Body of pancreas (tissue), 4 donors: ENCODE results near the gene HSPA12B. TPM values are rescaled to one million over a fixed set of nuclear protein-coding genes. Genes with fewer than 3 reads are reported as not detected.
"Not testable (repeated sequence)": the region's sequence is repeated elsewhere in the genome, so short reads cannot be mapped to it uniquely, and the experiment has no call there.

Experiments used
- ATAC-seq: fragments of 150-250 bp; one replicate; pipeline ENCODE4 v1.9.1; 2016
- DNase-seq, 4 donors: peaks; one replicate each; pipeline ENCODE4 v3.0.0-alpha.2; 2019
- H3K27ac ChIP-seq, 4 donors: fragments of 200-600 bp; sonication (generic); 1 replicate in 3 of 4; 2 replicates in 1 of 4; pipeline versions ENCODE4 v1.5.1 to v1.6.1; 2016 to 2019; ENCODE audit warnings: mild to moderate bottlenecking in 1 of 4, mixed read lengths in 1 of 4, moderate library complexity in 1 of 4
- H3K27me3 ChIP-seq, 2 donors: fragments of 200-600 bp; sonication (generic); one replicate each; pipeline ENCODE4 v1.6.0; 2016; ENCODE audit warnings: mild to moderate bottlenecking in 1 of 2
- H3K36me3 ChIP-seq, 2 donors: fragments of 200-600 bp; sonication (generic); replicated peaks in 1 of 2; 2 replicates each; pipeline ENCODE4 v1.5.1; 2016; ENCODE audit warnings: low read depth in 2 of 2; ENCODE audit not compliant: insufficient read depth in 1 of 2
- H3K4me1 ChIP-seq: fragments of 200-600 bp; sonication (generic); one replicate; pipeline ENCODE4 v1.6.0; 2016
- H3K4me3 ChIP-seq, 2 donors: fragments of 200-600 bp; sonication (generic); 1 replicate in 1 of 2; 2 replicates in 1 of 2; pipeline ENCODE4 v1.5.1; 2016 to 2019
- H3K9me3 ChIP-seq, 3 donors: fragments of 200-600 bp; sonication (generic); 1 replicate in 2 of 3; 2 replicates in 1 of 3; pipeline ENCODE4 v1.5.1; 2016
- CTCF ChIP-seq, 7 experiments: fragments of 450-650 bp in 4 of 7; fragments of 200-600 bp in 3 of 7; sonication (generic) in 3 of 7; IDR thresholded peaks; one replicate each; pipeline ENCODE4 v1.5.1; 2016 to 2019; ENCODE audit warnings: antibody characterized with exemption in 7 of 7
- POLR2A ChIP-seq, 3 donors: fragments of 450-650 bp; IDR thresholded peaks; one replicate each; pipeline ENCODE4 v1.6.1; 2016; ENCODE audit warnings: antibody characterized with exemption in 3 of 3, mild to moderate bottlenecking in 2 of 3
- WGBS, 2 donors: methylation state at CpG; one replicate each; pipeline ENCODE4 v1.1.5; 2017; 5-methylcytosine and 5-hydroxymethylcytosine counted together
- intact Hi-C: fragments of 100-400 bp; cut with DNase I; formaldehyde crosslinking; loops from one replicate; pipeline ENCODE4 v1.15.1; 2023
- total RNA-seq, 2 donors: library from RNA; depleted of rRNA; stranded (reverse); fragments of >200 nt; gene quantifications; one replicate each; pipeline ENCODE4 v1.1.0, GENCODE V29; 2016

HSPA12B gene
- total RNA-seq, 2 donors from 2014 or later, result 3.3 to 4.4 TPM

- peak; percentile 89 to 93 (median 91) for DNase-seq
- H3K4me3 ChIP-seq, result peak within 1 kb of the TSS; percentile 35 to 38
- H3K36me3 ChIP-seq, result no peaks in the 10 kb centered on the region
- H3K9me3 ChIP-seq, result no peaks in the 10 kb centered on the region
- WGBS, 2 donors, result 1% methylated on average over 25 to 37 of the region's 70 CpGs
- H3K27me3 ChIP-seq, result no peaks in the 10 kb centered on the region
- ATAC-seq, result peak; percentile 94
- intact Hi-C loops, result loop anchor here (5.0 to 10.0 kb wide), 2 partner anchors 36 to 68 kb away; partner anchors contain the start of gene AP5S1
- TF ChIP-seq POLR2A (IDR thresholded peaks at IDR 0.05), result no peak
- TF ChIP-seq CTCF (IDR thresholded peaks at IDR 0.05), result peak; percentile 64 to 94 (median 90)
- H3K4me1 ChIP-seq, result peaks cover 49% of the 10 kb centered on the region
- peak within 1 kb of the TSS; percentile 59 to 85 (median 68) for H3K27ac ChIP-seq
Observed at GRCh38 chr20:3786665-3787323, 54.3 kb downstream of the HSPA12B start, which contains the start of gene CENPB. Gene CENPB (minus strand): TSS chr20:3786740. CDS start chr20:3786483, 257 bp downstream.

GRCh38 chr20:3787324-3788014 lies 55.0 kb downstream of the HSPA12B start:
- H3K4me1 ChIP-seq, result peaks cover 44% of the 10 kb centered on the region
- H3K27me3 ChIP-seq, result no peaks in the 10 kb centered on the region
- H3K27ac ChIP-seq, result peak overlapping the region in 2 of 4 donors; percentile 10 to 58
- 59% methylated on average over 5 of the region's 5 CpGs for WGBS, 2 donors
- no peak for TF ChIP-seq POLR2A (IDR thresholded peaks at IDR 0.05)
- TF ChIP-seq CTCF (IDR thresholded peaks at IDR 0.05), result no peak
- ATAC-seq (no peak), DNase-seq (no peak)
- H3K4me3 ChIP-seq, result no peak overlapping the region
- H3K9me3 ChIP-seq, result no peaks in the 10 kb centered on the region
- intact Hi-C loops, result loop anchor here (5.0 to 10.0 kb wide), 2 partner anchors 35 to 67 kb away; partner anchors contain the start of gene AP5S1
- no peaks in the 10 kb centered on the region for H3K36me3 ChIP-seq

- intact Hi-C loops, result loop anchor here (5.0 to 10.0 kb wide), 2 partner anchors 34 to 66 kb away; partner anchors contain the start of gene AP5S1
- TF ChIP-seq POLR2A (IDR thresholded peaks at IDR 0.05), result no peak
- TF ChIP-seq CTCF (IDR thresholded peaks at IDR 0.05), result no peak
- no peak overlapping the region for H3K4me3 ChIP-seq
- ATAC-seq, result no peak
- no peaks in the 10 kb centered on the region for H3K9me3 ChIP-seq
- no peaks in the 10 kb centered on the region for H3K27me3 ChIP-seq
- H3K4me1 ChIP-seq, result peaks cover 32% of the 10 kb centered on the region
- H3K36me3 ChIP-seq, result no peaks in the 10 kb centered on the region
- WGBS, 2 donors, result 52 to 55% methylated on average over 4 of the region's 4 CpGs
- DNase-seq, result no peak
- H3K27ac ChIP-seq, result no peak overlapping the region
Observed at GRCh38 chr20:3788685-3789155, 56.2 kb downstream of the HSPA12B start.

GRCh38 chr20:3789201-3789600 lies 56.7 kb downstream of the HSPA12B start:
- H3K4me3 ChIP-seq, DNase-seq: not testable (repeated sequence)

GRCh38 chr20:3794168-3794567 lies 61.7 kb downstream of the HSPA12B start:
- H3K36me3 ChIP-seq, ATAC-seq, H3K27ac ChIP-seq, H3K27me3 ChIP-seq, intact Hi-C loops, H3K9me3 ChIP-seq, H3K4me3 ChIP-seq, DNase-seq: not testable (repeated sequence)
- 50 to 100% methylated on average over 1 of the region's 3 CpGs for WGBS, 2 donors
- H3K4me1 ChIP-seq, result peaks cover 21% of the 10 kb centered on the region

More at GRCh38 chr20:3789201-3789600, 56.7 kb downstream of the HSPA12B start:
- H3K9me3 ChIP-seq, ATAC-seq, H3K27ac ChIP-seq, H3K27me3 ChIP-seq, H3K36me3 ChIP-seq: not testable (repeated sequence)
- whole genome bisulfite sequencing, 2 donors, result 89 to 91% methylated on average over 4 of the region's 4 CpGs
- H3K4me1 ChIP-seq, result peaks cover 27% of the 10 kb centered on the region
- intact Hi-C loops, result loop anchor here (5.0 to 10.0 kb wide), 2 partner anchors 33 to 66 kb away; partner anchors contain the start of gene AP5S1
